ENCODE measurements around the gene TMED4.

TMED4 gene

DNA sequence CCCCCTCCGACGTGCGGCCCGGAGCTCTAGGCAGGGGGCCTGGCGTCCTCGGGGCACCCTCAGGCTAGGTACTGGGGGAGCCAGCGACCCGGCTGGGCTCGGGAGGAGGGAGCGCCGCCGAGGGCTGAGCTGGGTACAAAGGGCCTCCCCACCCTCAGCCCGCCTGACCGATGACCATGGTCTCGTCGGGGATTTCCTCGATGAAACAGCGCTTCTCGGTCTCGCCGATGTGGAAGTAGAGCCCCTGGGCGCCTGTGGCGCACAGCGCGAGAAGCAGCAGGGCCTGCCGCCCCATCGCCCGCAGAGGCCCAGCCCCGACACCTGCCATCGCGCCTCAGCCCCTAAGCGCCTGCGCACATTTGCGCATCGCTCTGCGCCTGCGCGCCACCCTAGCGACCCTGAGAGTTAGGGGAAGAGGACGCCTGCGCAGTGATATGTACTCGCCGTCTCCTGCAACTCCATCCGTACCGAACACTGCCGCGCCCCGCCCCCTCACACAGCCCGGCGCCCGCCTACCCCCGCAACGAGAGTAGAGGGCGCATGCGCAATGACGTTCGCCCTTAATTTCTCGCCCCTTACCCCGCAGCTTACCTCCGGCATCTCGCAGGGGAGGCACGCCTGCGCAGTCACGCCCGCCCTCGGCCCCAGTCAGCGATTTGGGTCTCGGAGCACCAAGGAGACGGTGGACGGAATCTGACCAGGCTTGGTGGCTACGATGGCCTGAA is at the start of gene TMED4:
Gene TMED4 (minus strand): TSS at position 353 of the 725 bp plus-strand sequence. CDS start 25 bp downstream, at position 328.
- DNase-seq: peak; percentile 93

DNA sequence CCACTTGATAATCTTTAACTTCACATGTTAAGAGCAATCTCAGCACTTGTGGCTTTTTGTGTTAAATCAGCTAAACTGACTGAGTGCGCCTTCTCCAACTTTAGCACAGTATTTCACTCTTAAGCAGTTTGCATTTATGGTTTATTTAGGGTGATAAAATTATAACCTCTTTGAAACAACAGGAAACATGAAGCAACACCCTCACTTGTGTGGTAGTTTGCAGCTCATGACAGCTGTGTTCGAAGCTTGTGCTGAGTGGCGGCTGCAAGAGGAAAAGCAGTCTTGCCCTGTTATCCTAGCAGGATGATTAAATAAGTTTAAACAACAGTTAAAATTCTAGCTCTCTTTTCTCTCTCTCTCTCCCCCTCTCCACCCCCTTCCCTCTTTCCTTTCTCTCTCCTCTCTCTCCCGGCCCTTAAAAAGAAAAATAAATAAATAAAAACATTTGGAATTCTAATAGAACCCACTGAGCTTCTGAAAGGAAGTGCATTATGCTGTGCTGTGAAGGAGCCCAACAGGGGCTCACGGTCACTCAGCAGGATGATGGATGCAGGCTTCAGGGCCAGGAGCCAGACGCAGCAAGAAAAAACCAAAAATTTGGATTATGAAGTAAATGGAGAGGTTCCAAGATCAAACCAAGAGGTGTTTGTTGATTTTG is 49.6 kb upstream of the TMED4 start:
- DNase-seq: no peak

DNA sequence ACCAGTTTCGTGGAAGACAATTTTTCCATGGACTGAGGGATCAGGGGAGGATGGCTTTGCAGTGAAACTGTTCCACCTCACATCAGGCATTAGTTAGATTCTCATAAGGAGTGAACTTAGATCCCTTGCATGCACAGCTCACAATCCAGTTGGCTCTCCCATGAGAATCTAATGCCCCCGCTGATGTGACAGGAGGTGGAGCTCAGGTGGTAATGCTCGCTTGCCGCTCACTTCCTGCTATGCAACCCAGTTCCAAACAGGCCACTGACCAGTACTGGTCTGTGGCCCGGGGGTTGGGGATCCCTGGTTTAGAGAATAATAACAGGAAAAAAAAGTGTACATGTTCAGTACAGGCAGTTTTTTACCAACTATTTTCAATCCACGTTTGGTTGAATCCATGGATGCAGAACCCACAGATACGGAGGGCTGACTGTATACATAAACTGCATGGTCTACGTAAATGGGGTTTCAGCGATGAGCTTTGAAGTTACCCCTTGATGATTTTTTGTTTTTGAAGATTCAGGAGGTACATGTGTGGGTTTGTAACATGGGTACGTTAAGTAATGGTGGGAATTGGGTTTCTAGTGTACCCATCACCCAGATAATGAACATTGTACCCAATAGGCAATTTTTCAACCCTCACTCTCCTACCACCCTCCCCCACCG is 48.9 kb upstream of the TMED4 start:
- no peak for DNase-seq

GRCh38 chr7:44629829-44630522 is 47.9 kb upstream of the TMED4 start:
- DNase-seq: no peak

- DNase-seq: no peak
Measured at GRCh38 chr7:44626620-44627019, 44.6 kb upstream of the TMED4 start.

DNA sequence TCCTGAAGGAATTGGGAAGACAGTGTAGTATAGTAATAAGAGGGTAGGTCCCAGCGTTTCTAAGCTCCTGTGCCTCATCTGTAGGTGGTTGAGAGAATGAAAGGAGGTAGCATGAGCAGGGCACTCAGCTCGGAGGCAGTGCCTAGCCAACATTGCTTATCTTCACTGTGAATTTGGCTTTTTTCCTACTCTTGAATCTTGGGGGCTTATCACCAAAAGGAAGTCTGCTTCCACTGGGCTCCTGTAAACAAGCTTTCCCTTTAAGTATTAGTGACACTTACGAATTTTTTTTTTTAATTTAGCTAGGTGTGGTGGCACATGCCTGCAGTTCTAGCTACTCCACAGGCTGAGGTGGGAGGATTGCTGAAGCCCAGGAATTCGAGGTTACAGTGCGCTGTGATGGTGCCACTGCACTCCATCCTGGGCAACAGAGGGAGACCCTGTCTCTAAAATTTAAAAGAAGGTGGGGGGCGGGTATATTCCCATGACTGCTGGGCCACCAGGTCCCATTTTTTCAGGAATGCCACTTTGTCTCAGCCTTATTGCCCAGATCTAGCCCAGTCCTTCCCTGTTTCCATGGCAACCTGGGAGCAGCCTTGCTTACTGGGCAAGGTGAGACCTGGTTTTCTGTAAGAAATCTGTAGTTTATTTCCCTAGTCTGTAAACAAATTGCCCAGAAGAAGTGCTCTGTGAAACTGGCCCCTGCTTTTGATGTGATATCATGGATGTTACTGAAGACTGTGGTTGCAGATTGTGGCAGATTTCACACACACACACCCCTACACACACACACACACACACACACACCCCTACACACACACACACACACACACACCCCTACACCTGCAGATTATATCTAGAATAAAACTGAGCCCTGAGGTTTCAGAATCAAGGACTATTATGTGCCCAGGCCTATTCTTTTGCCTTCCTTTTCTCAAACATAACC is 43.8 kb upstream of the TMED4 start:
- DNase-seq: no peak

GRCh38 chr7:44624318-44624717 is 42.3 kb upstream of the TMED4 start:
- no peak for DNase-seq

- DNase-seq: no peak
Measured at GRCh38 chr7:44622342-44623151, 40.5 kb upstream of the TMED4 start.

GRCh38 chr7:44621750-44622103 is 39.7 kb upstream of the TMED4 start:
- no peak for DNase-seq

- no peak for DNase-seq
Measured at GRCh38 chr7:44621034-44621749, 39.2 kb upstream of the TMED4 start.

- no peak for DNase-seq
Measured at GRCh38 chr7:44618753-44619152, 36.7 kb upstream of the TMED4 start.

DNA sequence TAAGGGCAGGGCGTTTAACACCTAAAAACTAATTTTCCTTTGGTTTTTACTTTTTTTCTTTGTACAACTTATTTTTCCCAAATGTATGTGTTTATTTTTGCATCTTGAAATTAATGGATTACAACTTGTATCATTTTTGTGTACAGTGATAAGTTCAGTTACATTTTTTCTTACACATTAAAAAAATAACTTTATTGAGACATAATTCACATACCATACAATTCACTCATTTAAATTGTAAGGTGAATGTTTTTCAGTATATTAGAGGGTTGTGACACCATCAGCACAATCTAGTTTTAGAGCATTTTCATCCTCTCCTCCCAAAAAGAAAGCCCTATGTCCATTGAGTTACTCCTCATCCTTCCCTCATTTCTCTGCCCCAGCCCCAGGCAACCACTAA is 36.0 kb upstream of the TMED4 start:
- no peak for DNase-seq

DNA sequence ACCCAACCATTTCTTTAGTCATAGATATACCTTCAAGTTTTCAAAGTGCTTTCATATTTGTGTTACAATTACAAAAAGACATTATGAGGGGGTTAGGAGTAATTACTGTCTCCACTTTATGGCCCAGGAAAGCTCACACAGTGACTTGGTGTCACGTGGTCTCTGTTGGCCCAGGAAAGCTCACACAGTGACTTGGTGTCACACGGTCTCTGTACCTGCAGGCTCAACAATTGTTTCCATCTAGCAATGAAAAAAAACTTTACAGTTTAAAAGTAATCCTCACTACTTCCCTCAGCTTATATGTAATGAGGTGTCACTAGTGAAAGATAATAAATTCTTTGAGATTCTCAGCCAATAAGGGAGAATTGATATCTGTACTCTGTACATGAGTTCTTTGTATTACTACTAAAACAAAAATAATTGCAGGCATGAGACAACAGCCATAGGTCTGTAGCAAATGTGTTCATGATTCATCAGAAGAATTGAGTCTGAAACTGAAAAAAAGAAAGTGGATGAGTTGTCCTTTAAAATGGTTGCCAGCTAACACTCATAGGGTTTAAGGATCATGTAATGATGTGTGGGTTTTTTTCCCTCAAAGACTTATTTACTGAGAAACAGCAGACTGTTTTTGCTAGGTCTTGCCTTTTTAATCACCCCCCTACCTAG is 35.3 kb upstream of the TMED4 start:
- DNase-seq: no peak

DNA sequence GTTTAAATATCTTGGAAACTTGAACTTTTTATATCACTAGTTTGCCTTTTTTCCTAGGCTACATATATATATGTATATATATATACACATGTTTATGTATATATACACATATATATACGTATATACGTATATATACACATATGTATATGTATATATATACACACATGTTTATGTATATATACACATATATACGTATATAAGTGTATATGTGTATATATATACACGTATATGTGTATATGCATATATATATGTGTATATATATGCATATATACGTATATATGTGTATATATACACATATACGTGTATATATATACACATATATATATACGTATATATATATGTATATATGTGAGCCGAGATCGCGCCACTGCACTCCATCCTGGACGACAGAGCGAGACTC is 34.5 kb upstream of the TMED4 start:
- no peak for DNase-seq

- DNase-seq: no peak
Measured at GRCh38 chr7:44615793-44616192, 33.8 kb upstream of the TMED4 start.

DNA sequence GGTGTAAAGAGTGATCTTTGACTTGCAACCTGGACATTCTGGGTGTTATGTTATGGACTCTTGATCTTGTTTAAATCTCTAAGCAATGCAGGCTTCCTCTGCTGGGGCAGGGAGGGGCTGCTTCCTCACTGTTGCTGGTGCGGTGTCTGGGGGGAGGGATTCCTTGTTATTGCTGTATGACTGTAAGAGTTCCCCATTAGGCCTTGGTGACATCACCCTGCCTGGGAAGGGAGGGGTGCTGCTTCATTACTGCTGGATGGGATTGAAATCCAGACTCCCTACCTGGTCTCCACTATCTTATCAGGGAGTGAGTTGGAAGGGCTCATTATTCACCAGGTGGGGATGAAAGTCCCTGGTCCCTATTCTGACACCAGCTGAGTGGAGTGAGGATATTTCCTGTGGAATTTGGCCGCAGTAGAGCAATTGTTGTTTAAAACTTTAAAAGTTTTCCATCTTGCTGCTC is 33.1 kb upstream of the TMED4 start:
- no peak for DNase-seq

DNA sequence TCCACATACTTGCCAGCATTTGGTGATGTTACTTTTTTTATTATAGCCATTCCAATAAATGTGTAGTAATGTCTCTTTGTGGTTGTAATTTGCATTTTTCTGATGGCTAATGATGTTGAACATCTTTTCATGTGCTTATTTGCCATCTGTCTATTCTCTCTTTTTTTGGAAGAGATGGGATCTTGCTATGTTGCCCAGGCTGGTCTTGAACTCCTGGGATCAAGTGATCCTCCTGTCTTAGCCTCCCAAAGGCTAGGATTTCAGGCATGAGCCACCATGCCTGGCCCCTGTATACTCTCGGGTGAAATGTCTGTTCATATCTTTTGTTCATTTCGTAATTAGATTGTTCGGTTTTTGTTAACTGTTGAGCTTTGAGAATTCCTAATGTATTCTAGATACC is 27.8 kb upstream of the TMED4 start:
- no peak for DNase-seq

DNA sequence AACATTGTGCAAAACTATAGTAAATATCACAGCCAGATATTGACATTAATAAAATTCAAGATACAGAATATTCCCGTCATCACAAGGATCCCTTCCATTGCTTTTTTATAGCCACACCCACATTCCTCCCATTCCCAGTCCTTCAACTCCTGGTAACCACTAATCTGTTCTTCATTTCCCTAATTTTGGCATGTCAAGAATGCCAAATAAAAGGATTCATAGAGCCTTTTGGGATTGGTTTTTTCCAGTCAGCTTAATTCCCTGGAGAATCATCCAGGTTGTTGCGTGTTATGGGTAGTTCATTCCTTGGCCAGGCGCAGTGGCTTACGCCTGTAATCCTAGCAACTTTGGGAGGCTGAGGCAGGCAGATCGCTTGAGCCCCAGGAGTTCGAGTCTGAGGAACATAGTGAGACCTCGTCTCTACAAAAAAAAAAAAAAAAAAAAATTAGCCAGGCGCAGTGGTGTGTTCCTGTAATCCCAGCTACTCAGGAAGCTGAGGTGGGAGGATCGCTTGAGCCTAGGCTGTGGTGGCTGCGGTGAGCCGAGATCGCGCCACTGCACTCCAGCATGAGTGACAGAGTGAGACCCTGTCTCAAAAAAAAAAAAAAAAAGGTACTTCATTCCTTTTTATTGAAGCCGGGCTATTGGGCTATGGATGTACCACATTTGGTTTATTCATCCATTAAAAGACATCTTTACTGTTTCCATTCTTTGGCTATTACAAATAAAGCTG is 27.1 kb upstream of the TMED4 start:
- DNase-seq: no peak
